SK-N-SH (cell line): ENCODE data around the gene ATP6V0C.

Experiments used
- CHD2 ChIP-seq: fragments of 150-350 bp; IDR thresholded peaks from 2 replicates; pipeline ENCODE4 v1.6.1; 2018; ENCODE audit warnings: low read length; ENCODE audit not compliant: partially characterized antibody
- EP300 ChIP-seq, 2 experiments: IDR thresholded peaks; 2 replicates each; pipeline versions ENCODE4 v1.4.0 to v1.6.1; 2012; ENCODE audit warnings: borderline replicate concordance in 1 of 2, low read depth in 1 of 2, low read length in 1 of 2
- JUND ChIP-seq: IDR thresholded peaks from 2 replicates; pipeline ENCODE4 v1.4.0; 2012
- MXI1 ChIP-seq: IDR thresholded peaks from 2 replicates; pipeline ENCODE4 v1.6.1; 2012; ENCODE audit warnings: mild to moderate bottlenecking, low read depth, low read length, improper control_type of control experiment
- NRF1 ChIP-seq: IDR thresholded peaks from 2 replicates; pipeline ENCODE4 v1.6.1; 2012; ENCODE audit warnings: low read depth, mild to moderate bottlenecking, low read length
- POLR2AphosphoS5 ChIP-seq: IDR thresholded peaks from 2 replicates; pipeline ENCODE4 v1.6.1; 2012; ENCODE audit warnings: low read depth, low read length
- RXRA ChIP-seq: IDR thresholded peaks from 2 replicates; pipeline ENCODE4 v1.4.0; 2012; ENCODE audit warnings: low read depth, mild to moderate bottlenecking, borderline replicate concordance
- SMC3 ChIP-seq: IDR thresholded peaks from 2 replicates; pipeline ENCODE4 v1.6.1; 2012; ENCODE audit warnings: low read depth, low read length, improper control_type of control experiment
- TAF1 ChIP-seq: IDR thresholded peaks from 2 replicates; pipeline ENCODE4 v1.6.1; 2012; ENCODE audit warnings: low read depth, mild to moderate bottlenecking, low read length, moderate library complexity, borderline replicate concordance
- TCF12 ChIP-seq: IDR thresholded peaks from 2 replicates; pipeline ENCODE4 v1.4.0; 2012
- TEAD4 ChIP-seq: IDR thresholded peaks from 2 replicates; pipeline ENCODE4 v1.4.0; 2012; ENCODE audit warnings: mild to moderate bottlenecking, borderline replicate concordance; ENCODE audit not compliant: insufficient read depth
- YY1 ChIP-seq: IDR thresholded peaks from 2 replicates; pipeline ENCODE4 v1.4.0; 2012; ENCODE audit warnings: low read depth, mild to moderate bottlenecking
- TF ChIP-seq, protein P1 (sequence below): fragments of 200-600 bp; sonication (generic); IDR thresholded peaks from 2 replicates; pipeline ENCODE4 v1.6.1; 2017; ENCODE audit warnings: antibody characterized with exemption, mild to moderate bottlenecking, moderate library complexity
- TF ChIP-seq, protein P2 (sequence below): IDR thresholded peaks from 2 replicates; pipeline ENCODE4; 2012

GRCh38 chr16:2535625-2536013 is 21.9 kb downstream of the ATP6V0C start:
- no peak for TF ChIP-seq YY1
- no peak for TF ChIP-seq RXRA
- no peak for TF ChIP-seq EP300 (IDR thresholded peaks at IDR 0.05; ENCODE audit: borderline replicate concordance in 1 of 2, low read depth in 1 of 2, low read length in 1 of 2)
- TF ChIP-seq JUND, result no peak
- TF ChIP-seq, protein P1, sequence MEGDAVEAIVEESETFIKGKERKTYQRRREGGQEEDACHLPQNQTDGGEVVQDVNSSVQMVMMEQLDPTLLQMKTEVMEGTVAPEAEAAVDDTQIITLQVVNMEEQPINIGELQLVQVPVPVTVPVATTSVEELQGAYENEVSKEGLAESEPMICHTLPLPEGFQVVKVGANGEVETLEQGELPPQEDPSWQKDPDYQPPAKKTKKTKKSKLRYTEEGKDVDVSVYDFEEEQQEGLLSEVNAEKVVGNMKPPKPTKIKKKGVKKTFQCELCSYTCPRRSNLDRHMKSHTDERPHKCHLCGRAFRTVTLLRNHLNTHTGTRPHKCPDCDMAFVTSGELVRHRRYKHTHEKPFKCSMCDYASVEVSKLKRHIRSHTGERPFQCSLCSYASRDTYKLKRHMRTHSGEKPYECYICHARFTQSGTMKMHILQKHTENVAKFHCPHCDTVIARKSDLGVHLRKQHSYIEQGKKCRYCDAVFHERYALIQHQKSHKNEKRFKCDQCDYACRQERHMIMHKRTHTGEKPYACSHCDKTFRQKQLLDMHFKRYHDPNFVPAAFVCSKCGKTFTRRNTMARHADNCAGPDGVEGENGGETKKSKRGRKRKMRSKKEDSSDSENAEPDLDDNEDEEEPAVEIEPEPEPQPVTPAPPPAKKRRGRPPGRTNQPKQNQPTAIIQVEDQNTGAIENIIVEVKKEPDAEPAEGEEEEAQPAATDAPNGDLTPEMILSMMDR, result no peak
- TF ChIP-seq POLR2AphosphoS5, result no peak
- TF ChIP-seq MXI1, result no peak
- no peak for TF ChIP-seq NRF1
- TF ChIP-seq, protein P2, sequence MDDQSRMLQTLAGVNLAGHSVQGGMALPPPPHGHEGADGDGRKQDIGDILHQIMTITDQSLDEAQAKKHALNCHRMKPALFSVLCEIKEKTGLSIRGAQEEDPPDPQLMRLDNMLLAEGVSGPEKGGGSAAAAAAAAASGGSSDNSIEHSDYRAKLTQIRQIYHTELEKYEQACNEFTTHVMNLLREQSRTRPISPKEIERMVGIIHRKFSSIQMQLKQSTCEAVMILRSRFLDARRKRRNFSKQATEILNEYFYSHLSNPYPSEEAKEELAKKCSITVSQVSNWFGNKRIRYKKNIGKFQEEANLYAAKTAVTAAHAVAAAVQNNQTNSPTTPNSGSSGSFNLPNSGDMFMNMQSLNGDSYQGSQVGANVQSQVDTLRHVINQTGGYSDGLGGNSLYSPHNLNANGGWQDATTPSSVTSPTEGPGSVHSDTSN, result no peak
- TF ChIP-seq CHD2, result no peak
- TF ChIP-seq SMC3, result no peak
- TF ChIP-seq TEAD4, result no peak
- no peak for TF ChIP-seq TCF12
- no peak for TF ChIP-seq TAF1
